HG03064 (cell line): ENCODE results near the gene FLT4.

ENCODE experiments used
- ATAC-seq: cut with Tn5 transposase; IDR thresholded peaks from one replicate; pipeline ENCODE4 v1.9.1; 2021; ENCODE audit warnings: low read depth; ENCODE audit not compliant: unreplicated experiment

FLT4 gene

GRCh38 chr5:180555168-180555921, 94.1 kb downstream of the FLT4 start:
- no peak for ATAC-seq

- ATAC-seq = no peak
Observed at GRCh38 chr5:180553530-180553929, 95.9 kb downstream of the FLT4 start.
